Subcutaneous abdominal adipose tissue (tissue), 5 donors: ENCODE data around the gene ELOVL2.
"Not testable (repeated sequence)": the region's sequence is repeated elsewhere in the genome, so short reads cannot be mapped to it uniquely, and the experiment has no call there.

ENCODE experiments used
- H3K27ac ChIP-seq: one replicate; pipeline ENCODE4 v1.7.0; 2013; ENCODE audit warnings: low read depth, mild to moderate bottlenecking, inconsistent platforms, low read length, moderate library complexity
- H3K27me3 ChIP-seq, 5 donors: one replicate each; pipeline ENCODE4 v1.7.0; 2013; ENCODE audit warnings: low read length in 5 of 5, inconsistent platforms in 1 of 5; ENCODE audit not compliant: control insufficient read depth in 5 of 5, insufficient read depth in 4 of 5
- H3K36me3 ChIP-seq, 5 donors: one replicate each; pipeline ENCODE4 v1.7.0; 2013; ENCODE audit warnings: low read length in 5 of 5; ENCODE audit not compliant: control insufficient read depth in 5 of 5, insufficient read depth in 5 of 5
- H3K4me1 ChIP-seq, 5 donors: one replicate each; pipeline ENCODE4 v1.7.0; 2013; ENCODE audit warnings: low read length in 5 of 5, mild to moderate bottlenecking in 3 of 5, moderate library complexity in 1 of 5; ENCODE audit not compliant: control insufficient read depth in 5 of 5, insufficient read depth in 5 of 5
- H3K4me3 ChIP-seq, 5 donors: one replicate each; pipeline ENCODE4 v1.7.0; 2013; ENCODE audit warnings: low read length in 5 of 5, low read depth in 1 of 5
- H3K9ac ChIP-seq, 5 donors: one replicate each; pipeline ENCODE4 v1.7.0; 2013; ENCODE audit warnings: low read length in 5 of 5, mild to moderate bottlenecking in 4 of 5, moderate library complexity in 3 of 5
- H3K9me3 ChIP-seq, 5 donors: one replicate each; pipeline ENCODE4 v1.7.0; 2013; ENCODE audit warnings: low read length in 5 of 5; ENCODE audit not compliant: control insufficient read depth in 5 of 5
- donor health status: healthy.
- donor health status: healthy.
- donor health status: healthy.
- donor health status: healthy.
- donor health status: healthy.

The ELOVL2 gene

GRCh38 chr6:11012976-11013720 is 31.0 kb downstream of the ELOVL2 start:
- H3K4me3 ChIP-seq = no peak overlapping the region
- no peaks in the 10 kb centered on the region for H3K4me1 ChIP-seq
- no peak overlapping the region for H3K9ac ChIP-seq
- no peaks in the 10 kb centered on the region for H3K9me3 ChIP-seq
- no peaks in the 10 kb centered on the region for H3K36me3 ChIP-seq
- H3K27me3 ChIP-seq = peaks cover 0 to 7% (median 2%) of the 10 kb centered on the region in 5 donors
- H3K27ac ChIP-seq = no peak overlapping the region

GRCh38 chr6:11012295-11012754 is 31.8 kb downstream of the ELOVL2 start:
- H3K27ac ChIP-seq = no peak overlapping the region
- H3K4me1 ChIP-seq = no peaks in the 10 kb centered on the region
- peaks cover 0 to 7% (median 2%) of the 10 kb centered on the region in 5 donors for H3K27me3 ChIP-seq
- no peaks in the 10 kb centered on the region for H3K9me3 ChIP-seq
- H3K36me3 ChIP-seq = no peaks in the 10 kb centered on the region
- H3K9ac ChIP-seq = no peak overlapping the region
- no peak overlapping the region for H3K4me3 ChIP-seq

GRCh38 chr6:11011787-11012234 is 32.3 kb downstream of the ELOVL2 start:
- Histone ChIP-seq H3K27ac (no peak overlapping the region), H3K4me1 (no peaks in the 10 kb centered on the region), H3K9me3 (no peaks in the 10 kb centered on the region), H3K4me3 (no peak overlapping the region), H3K9ac (no peak overlapping the region), H3K36me3 (no peaks in the 10 kb centered on the region), H3K27me3 (peaks cover 0 to 7% (median 2%) of the 10 kb centered on the region in 5 donors)

- no peak overlapping the region for H3K9ac ChIP-seq
- H3K4me3 ChIP-seq = no peak overlapping the region
- no peaks in the 10 kb centered on the region for H3K36me3 ChIP-seq
- H3K4me1 ChIP-seq = no peaks in the 10 kb centered on the region
- peaks cover 0 to 2% (median 0%) of the 10 kb centered on the region in 5 donors for H3K27me3 ChIP-seq
- no peak overlapping the region for H3K27ac ChIP-seq
- H3K9me3 ChIP-seq = no peaks in the 10 kb centered on the region
These were observed 34.8 kb downstream of the ELOVL2 start for GRCh38 chr6:11009353-11009752.

- Histone ChIP-seq H3K4me3 (no peak overlapping the region), H3K27ac (no peak overlapping the region), H3K4me1 (no peaks in the 10 kb centered on the region), H3K9me3 (no peaks in the 10 kb centered on the region), H3K36me3 (no peaks in the 10 kb centered on the region), H3K9ac (no peak overlapping the region), H3K27me3 (peaks cover 0 to 2% (median 0%) of the 10 kb centered on the region in 5 donors)
These were observed 35.3 kb downstream of the ELOVL2 start for GRCh38 chr6:11008821-11009220.

- Histone ChIP-seq H3K4me1 (no peaks in the 10 kb centered on the region), H3K27me3 (no peaks in the 10 kb centered on the region), H3K9me3 (no peaks in the 10 kb centered on the region), H3K27ac (no peak overlapping the region), H3K36me3 (no peaks in the 10 kb centered on the region), H3K4me3 (no peak overlapping the region), H3K9ac (no peak overlapping the region)
These were observed 36.1 kb downstream of the ELOVL2 start for GRCh38 chr6:11007715-11008608.

GRCh38 chr6:11006061-11006460 is 38.0 kb downstream of the ELOVL2 start:
- H3K27me3 ChIP-seq = no peaks in the 10 kb centered on the region
- no peaks in the 10 kb centered on the region for H3K9me3 ChIP-seq
- no peaks in the 10 kb centered on the region for H3K36me3 ChIP-seq
- H3K4me3 ChIP-seq = no peak overlapping the region
- H3K4me1 ChIP-seq = no peaks in the 10 kb centered on the region
- H3K27ac ChIP-seq = no peak overlapping the region
- H3K9ac ChIP-seq = no peak overlapping the region

GRCh38 chr6:11003297-11003696 is 40.8 kb downstream of the ELOVL2 start:
- H3K9me3 ChIP-seq, H3K4me3 ChIP-seq, H3K27me3 ChIP-seq, H3K27ac ChIP-seq, H3K36me3 ChIP-seq, H3K4me1 ChIP-seq, H3K9ac ChIP-seq: not testable (repeated sequence)

- no peaks in the 10 kb centered on the region for H3K9me3 ChIP-seq
- H3K27me3 ChIP-seq = no peaks in the 10 kb centered on the region
- H3K9ac ChIP-seq = no peak overlapping the region
- no peak overlapping the region for H3K27ac ChIP-seq
- H3K4me3 ChIP-seq = no peak overlapping the region
- H3K36me3 ChIP-seq = no peaks in the 10 kb centered on the region
- H3K4me1 ChIP-seq = peaks cover 0 to 6% (median 3%) of the 10 kb centered on the region in 5 donors
These were observed 41.9 kb downstream of the ELOVL2 start for GRCh38 chr6:11002176-11002575.

GRCh38 chr6:10999994-11000393 is 44.1 kb downstream of the ELOVL2 start:
- Histone ChIP-seq H3K27ac (no peak overlapping the region), H3K9ac (no peak overlapping the region), H3K4me3 (no peak overlapping the region), H3K36me3 (no peaks in the 10 kb centered on the region), H3K4me1 (peaks cover 0 to 6% (median 3%) of the 10 kb centered on the region in 5 donors), H3K27me3 (no peaks in the 10 kb centered on the region), H3K9me3 (no peaks in the 10 kb centered on the region)
